GM18505 (cell line): ENCODE data around the gene THTPA.
"Not testable (repeated sequence)": the region's sequence is repeated elsewhere in the genome, so short reads cannot be mapped to it uniquely, and the experiment has no call there.

Source experiments
- ATAC-seq: cut with Tn5 transposase; IDR thresholded peaks from one replicate; pipeline ENCODE4 v1.9.1; 2021; ENCODE audit not compliant: unreplicated experiment
- POLR2A ChIP-seq: IDR thresholded peaks from 4 replicates; pipeline ENCODE4 v1.6.1; 2011; ENCODE audit warnings: borderline replicate concordance; ENCODE audit not compliant: insufficient read depth, insufficient read length; ENCODE audit errors: extremely low read depth

The THTPA gene

DNA sequence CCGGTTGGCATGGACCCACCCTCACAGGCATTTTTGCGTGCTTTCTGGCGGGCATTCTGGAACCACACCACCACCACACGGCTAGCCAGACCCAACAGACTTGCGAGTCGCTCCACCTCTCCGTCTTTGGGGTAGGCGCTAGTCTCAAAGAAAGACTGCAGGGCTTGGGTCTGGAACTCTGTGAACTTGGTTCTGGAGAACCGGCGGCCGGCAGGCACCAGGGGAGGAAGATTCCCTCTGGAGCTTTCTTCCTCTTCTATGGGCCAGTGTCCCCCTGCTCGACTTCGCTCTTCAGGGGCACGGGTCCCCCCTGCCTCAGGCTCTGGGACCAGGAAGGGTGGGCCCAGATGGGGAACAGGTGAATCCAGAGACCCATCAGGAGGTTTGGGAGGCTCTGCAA is 31.1 kb upstream of the THTPA start:
- ATAC-seq: no peak
- TF ChIP-seq POLR2A: no peak

- ATAC-seq: no peak
- TF ChIP-seq POLR2A: no peak
These were observed 30.5 kb upstream of the THTPA start for GRCh38 chr14:23525611-23526010.

GRCh38 chr14:23528555-23528954 is 27.5 kb upstream of the THTPA start:
- no peak for ATAC-seq
- TF ChIP-seq POLR2A: no peak

- no peak for ATAC-seq
- no peak for TF ChIP-seq POLR2A
These were observed 27.1 kb upstream of the THTPA start for GRCh38 chr14:23529016-23529415.

- ATAC-seq: no peak
These were observed 25.6 kb upstream of the THTPA start for GRCh38 chr14:23530375-23531055.

GRCh38 chr14:23531391-23531790 is 24.7 kb upstream of the THTPA start:
- no peak for ATAC-seq
- no peak for TF ChIP-seq POLR2A

More at GRCh38 chr14:23530375-23531055, 25.6 kb upstream of the THTPA start:
- TF ChIP-seq POLR2A: no peak

- no peak for ATAC-seq
- no peak for TF ChIP-seq POLR2A
These were observed 23.4 kb upstream of the THTPA start for GRCh38 chr14:23532658-23533057.

GRCh38 chr14:23533652-23534435 is 22.2 kb upstream of the THTPA start:
- no peak for TF ChIP-seq POLR2A
- no peak for ATAC-seq

DNA sequence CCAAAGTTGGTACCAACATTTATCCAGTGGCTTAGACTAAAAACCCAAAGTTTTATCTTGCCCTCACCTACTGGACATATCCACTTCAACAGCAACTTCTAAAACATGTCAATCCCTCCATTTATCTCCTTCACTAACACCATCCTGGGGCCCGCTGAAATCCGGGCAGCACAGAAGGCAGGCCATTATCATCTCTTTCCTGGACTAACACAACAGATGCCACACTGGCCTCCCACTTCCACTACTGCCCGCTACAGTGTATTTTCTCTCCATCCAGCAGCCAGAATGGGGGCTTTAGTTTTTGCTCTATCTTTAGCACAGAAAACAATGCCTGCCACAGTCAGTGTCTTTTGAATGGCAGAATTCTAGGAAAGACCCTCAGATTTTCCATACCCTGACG is 20.1 kb upstream of the THTPA start:
- no peak for TF ChIP-seq POLR2A
- ATAC-seq: no peak

- ATAC-seq: no peak
- no peak for TF ChIP-seq POLR2A
These were observed 19.6 kb upstream of the THTPA start for GRCh38 chr14:23536494-23536893.

- ATAC-seq: not testable (repeated sequence)
These were observed 19.2 kb upstream of the THTPA start for GRCh38 chr14:23536906-23537305.

GRCh38 chr14:23537351-23538049 is 18.6 kb upstream of the THTPA start:
- no peak for ATAC-seq
- TF ChIP-seq POLR2A: no peak

DNA sequence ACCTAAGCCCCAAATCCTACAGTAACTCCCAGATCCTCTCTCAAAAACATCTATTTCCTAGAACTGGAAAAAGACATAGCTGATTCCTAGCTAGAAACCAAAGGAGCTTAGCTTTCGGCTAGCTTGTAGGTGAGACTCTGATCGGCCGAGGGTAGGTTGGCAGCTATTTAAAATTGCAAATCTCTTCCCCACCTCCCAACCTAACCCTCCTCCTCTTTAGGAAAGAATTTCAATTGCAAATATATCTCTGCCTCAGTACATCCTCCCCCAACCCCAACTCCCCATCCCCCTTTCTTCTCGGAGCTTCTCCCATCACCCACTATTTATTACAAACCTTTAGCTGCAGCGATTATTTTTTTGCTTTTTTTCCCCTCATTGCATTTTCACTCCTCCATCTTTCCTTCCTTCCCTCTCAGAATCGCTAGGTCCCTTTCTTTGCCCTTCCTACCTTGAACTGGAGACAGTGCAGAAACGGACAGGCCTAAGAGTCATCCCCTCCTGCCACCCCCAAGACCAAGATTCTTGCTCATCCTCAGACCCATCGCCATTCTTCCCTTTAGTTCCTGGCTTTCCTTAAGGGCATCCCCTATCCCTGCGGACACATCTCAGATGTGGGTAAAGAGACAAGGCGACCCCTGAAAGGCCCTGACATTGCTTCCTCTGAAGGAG is 17.9 kb upstream of the THTPA start:
- ATAC-seq: no peak
- no peak for TF ChIP-seq POLR2A
